Mononuclear cell (primary cell): Measurements from ENCODE around the gene DIP2B. TPM values are rescaled to one million over a fixed set of nuclear protein-coding genes. Genes with fewer than 3 reads are reported as not detected.
"Not testable (repeated sequence)": the region's sequence is repeated elsewhere in the genome, so short reads cannot be mapped to it uniquely, and the experiment has no call there.

Source experiments
- H3K27me3 ChIP-seq: 2 replicates; pipeline ENCODE4 v1.6.0; 2011; ENCODE audit warnings: low read length, control low read depth; ENCODE audit not compliant: insufficient read depth
- H3K4me1 ChIP-seq: 2 replicates; pipeline ENCODE4 v1.5.1; 2011; ENCODE audit warnings: mild to moderate bottlenecking, low read length, control low read depth; ENCODE audit not compliant: insufficient read depth
- H3K4me3 ChIP-seq: 2 replicates; pipeline ENCODE4 v1.5.1; 2011; ENCODE audit warnings: mild to moderate bottlenecking, low read length, moderate library complexity
- H3K9me3 ChIP-seq: 2 replicates; pipeline ENCODE4 v1.5.1; 2011; ENCODE audit warnings: low read depth, mild to moderate bottlenecking, control low read depth, low read length
- total RNA-seq: library from RNA; depleted of rRNA; stranded (reverse); fragments of >200 nt; gene quantifications from one replicate; pipeline ENCODE4 v1.2.3, GENCODE V29; 2012

DIP2B gene
- total RNA-seq, 1 donor = 39.9 TPM

DNA sequence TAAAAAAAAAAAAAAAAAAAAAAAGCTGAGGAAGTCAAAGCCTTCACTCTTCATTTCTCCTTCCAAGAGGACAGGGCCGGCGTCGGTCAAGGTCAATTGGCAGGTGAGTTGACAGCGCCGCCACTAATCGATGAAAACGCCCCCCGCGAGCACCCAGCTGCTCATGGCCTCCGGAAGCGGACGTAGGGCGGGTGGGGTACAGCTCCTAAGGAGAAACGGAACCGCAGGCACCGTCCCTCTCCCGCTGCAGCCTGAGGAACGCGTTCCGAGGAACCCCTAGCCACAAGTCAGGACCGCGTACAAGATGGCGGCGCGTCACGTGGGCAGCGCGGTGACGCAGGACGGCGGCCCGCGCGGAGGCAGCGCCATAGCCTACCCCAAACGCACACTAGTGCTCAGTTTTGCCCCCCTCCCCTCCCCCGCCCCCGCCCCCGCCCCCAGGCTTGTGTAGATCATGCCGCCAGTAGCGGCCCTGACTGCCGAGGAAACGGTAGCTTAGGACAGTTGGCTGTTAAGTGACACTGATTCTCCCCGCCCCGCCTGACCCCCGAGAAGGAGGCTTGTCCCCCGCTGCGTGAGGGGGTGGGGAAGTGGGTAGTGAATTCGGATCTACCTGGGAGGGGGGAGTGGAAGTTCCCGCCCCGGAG, 259.0 kb downstream of the DIP2B start, which contains the start of gene ATF1:
Gene ATF1 (plus strand): TSS at position 463 of the 647 bp plus-strand sequence. CDS start 16,045 bp downstream, outside the sequence.
- peak within 1 kb of the TSS; percentile 94 for H3K4me3 ChIP-seq
- H3K9me3 ChIP-seq = no peaks in the 10 kb centered on the region
- peaks cover 43% of the 10 kb centered on the region for H3K4me1 ChIP-seq
- H3K27me3 ChIP-seq = no peaks in the 10 kb centered on the region

DNA sequence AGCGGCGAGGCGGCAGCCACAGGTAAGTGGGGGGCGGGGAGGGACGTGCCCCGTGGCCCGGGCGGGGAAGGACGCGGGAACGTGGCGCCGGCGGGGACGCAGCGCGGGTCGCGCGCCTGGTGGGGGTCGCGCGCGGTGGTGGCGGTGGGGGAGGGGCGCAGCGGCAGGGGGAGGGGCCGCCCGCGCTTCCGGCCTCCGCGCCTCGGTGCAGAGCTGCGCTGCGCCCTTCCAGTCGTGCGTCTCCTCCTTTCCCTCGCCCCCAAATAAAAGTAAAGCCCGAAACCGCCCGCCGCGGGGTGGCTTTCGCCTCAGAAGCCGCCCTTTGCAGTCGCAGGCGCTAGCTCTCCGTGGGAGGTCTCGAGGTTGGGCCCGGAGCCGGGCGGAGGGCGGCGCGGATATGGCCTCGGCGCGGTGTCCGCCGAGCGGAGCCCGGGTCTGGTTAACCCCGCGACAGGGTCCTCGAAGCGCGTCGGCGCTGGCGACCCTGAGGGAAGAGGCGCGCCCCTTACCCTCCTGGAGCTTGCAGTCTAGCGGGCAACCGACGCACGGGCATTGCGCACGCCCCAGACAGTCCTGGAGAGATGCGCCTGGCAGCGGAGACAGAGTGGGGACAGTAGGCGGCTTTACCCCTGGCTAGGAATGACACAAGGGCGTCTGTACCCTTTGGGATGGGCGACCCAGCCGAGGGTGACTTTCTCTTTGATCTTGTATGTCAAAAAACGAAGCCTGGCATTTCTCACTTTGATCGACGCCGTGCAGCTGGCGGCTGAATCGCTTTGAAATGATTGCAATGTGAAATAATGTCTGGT, 259.7 kb downstream of the DIP2B start:
- no peaks in the 10 kb centered on the region for H3K9me3 ChIP-seq
- H3K27me3 ChIP-seq = no peaks in the 10 kb centered on the region
- peak overlapping the region; percentile 94 for H3K4me3 ChIP-seq
- H3K4me1 ChIP-seq = peaks cover 43% of the 10 kb centered on the region

DNA sequence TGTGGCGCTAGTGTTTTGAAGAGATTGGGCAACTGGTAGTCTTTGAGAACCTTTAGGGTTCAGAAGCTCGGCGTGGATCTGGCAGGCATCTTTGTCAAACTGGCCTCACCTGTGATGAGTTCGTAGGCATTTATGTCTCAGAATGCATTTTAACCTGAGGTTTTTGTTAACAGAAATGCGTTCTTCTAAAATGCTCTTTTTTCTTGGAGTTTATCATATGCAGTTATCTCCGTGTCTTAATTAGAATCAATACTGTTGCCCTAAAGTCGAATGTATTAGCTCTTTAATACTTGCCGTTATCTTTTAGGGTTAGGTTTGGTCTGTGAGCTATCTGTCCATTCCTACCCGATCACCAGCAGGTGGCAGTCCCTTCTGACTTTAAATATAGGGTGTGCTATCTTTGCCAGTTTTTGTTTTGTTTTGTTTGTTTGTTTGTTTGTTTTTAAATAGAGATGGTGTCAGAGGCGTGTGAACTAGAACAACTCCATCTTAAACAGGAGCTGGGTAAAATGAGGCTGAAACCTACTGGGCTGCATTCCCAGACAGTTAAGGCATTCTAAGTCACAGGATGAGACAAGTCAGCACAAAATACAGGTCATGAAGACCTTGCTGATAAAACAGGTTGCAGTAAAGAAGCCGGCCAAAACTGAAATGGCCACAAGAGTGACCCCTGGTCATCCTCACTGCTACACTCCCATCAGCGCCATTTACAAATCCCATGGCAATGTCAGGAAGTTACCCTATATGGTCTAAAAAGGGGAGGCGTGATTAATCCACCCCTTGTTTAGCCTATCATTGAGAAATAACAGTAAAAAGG, 260.5 kb downstream of the DIP2B start:
- Histone ChIP-seq H3K27me3 (no peaks in the 10 kb centered on the region), H3K4me3 (peak overlapping the region; percentile 94), H3K4me1 (peaks cover 43% of the 10 kb centered on the region)

DNA sequence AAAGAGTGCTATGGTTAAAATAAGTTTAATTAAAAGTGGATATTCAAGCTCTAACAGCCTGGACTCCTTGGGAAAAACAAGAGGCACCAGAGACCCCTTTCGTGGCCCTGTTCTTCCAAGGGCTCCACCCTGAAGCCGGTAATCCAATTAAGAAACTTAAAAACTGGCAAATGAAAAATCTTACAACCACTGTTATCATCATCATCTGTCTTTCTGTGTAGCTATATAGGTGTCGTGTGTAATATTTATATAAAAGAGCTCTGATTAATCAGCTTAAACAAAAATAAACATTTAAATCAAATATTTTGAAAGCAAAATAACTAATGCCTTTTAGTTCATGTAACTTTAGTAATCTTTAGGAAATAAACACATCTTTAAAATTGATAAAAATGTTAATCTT, 263.6 kb downstream of the DIP2B start:
- Histone ChIP-seq H3K4me3 (no peak overlapping the region), H3K4me1 (peaks cover 18% of the 10 kb centered on the region), H3K9me3 (no peaks in the 10 kb centered on the region), H3K27me3 (no peaks in the 10 kb centered on the region)

More for the DNA sequence above, 260.5 kb downstream of the DIP2B start:
- H3K9me3 ChIP-seq = no peaks in the 10 kb centered on the region

DNA sequence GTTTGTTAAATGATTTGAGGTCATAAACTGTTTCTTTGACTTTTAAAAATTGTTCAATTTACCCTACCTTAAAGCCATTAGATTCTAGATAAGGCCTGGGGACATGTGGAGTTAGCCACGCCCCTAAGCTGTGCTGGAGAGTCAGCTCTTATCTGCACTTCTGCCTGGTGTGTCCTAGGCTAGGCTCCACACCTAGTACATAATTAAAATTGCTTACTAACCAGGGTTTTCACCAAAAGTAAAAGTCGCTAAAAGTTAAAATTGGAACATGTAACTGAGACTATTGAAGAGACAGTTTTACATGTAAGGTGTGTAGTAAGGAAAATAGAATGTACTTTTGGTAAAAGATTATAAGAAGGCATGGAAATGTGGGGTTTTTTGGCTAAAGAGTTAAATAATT, 264.0 kb downstream of the DIP2B start:
- H3K9me3 ChIP-seq, H3K27me3 ChIP-seq, H3K4me3 ChIP-seq: not testable (repeated sequence)
- H3K4me1 ChIP-seq = peaks cover 17% of the 10 kb centered on the region

DNA sequence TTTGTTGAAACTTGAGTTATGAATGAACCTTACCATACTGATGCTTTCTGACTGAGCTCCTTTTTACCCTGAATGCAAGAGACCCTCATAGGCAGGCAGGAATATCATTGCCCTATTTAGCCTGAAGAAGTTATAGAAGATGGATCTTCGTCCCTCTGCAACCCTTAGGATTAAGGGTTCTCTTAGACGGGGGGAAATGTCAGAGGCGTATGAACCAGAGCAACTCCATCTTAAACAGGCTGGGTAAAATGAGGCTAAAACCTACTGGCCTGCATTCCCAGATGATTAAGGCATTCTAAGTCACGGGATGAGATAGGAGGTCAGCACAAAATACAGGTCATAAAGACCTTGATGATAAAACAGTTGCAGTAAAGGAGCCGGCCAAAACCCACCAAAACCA, 266.6 kb downstream of the DIP2B start:
- no peaks in the 10 kb centered on the region for H3K27me3 ChIP-seq
- H3K9me3 ChIP-seq = no peaks in the 10 kb centered on the region
- H3K4me3 ChIP-seq = no peak overlapping the region
- H3K4me1 ChIP-seq = peaks cover 1% of the 10 kb centered on the region

DNA sequence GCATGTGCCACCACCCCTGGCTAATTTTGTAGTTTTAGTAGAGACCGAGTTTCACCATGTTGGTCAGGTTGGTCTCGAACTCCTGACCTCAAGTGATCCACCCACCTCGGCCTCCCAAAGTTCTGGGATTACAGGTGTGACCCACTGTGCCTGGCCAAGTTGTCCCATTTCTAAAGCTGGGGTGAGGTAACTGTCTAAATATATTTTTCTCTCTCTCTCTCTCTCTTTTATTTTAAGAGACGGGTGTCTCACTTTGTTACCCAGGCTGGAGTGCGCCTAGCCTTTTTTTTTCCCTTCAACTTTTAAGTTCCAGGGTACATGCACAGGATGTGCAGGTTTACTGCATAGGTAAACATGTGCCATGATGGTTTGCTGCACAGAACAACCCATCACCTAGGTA, 267.7 kb downstream of the DIP2B start:
- no peaks in the 10 kb centered on the region for H3K9me3 ChIP-seq
- H3K4me3 ChIP-seq = no peak overlapping the region

DNA sequence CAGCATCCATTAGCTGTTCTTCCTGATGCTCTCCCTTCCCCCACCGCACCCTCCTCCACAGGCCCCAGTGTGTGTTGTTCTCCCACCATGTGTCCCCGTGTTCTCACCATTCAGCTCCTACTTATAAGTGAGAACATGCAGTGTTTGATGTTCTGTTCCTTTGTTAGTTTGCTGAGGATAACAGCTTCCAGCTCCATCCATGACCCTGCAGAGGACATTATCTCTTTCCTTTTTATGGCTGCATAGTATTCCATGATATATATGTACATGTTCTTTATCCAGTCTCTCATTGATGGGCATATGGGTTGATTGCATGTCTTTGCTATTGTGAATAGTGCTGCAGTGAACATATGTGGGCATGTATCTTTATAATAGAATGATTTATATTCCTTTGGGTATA, 268.1 kb downstream of the DIP2B start:
- Histone ChIP-seq H3K4me3 (no peak overlapping the region), H3K9me3 (no peaks in the 10 kb centered on the region), H3K4me1 (no peaks in the 10 kb centered on the region), H3K27me3 (no peaks in the 10 kb centered on the region)

More for the DNA sequence above, 267.7 kb downstream of the DIP2B start:
- no peaks in the 10 kb centered on the region for H3K4me1 ChIP-seq
- no peaks in the 10 kb centered on the region for H3K27me3 ChIP-seq

DNA sequence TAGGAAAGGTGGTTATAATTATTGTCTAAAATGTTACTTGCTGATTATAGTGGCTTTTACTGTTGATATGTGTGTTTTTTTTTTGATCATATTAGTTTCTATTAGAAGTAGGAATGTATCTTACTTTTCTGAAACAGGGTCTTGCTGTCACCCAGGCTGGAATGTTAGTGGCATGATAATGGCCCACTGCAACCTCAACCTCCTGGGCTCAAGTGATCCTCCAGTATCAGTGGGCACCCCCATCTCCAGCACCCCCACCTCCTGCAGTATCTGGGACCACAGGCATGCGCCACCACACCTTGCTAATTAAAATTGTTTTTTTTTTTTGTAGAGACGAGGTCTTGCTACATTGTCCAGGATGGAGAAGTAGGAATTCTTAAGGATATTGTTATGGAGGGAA, 270.5 kb downstream of the DIP2B start:
- no peaks in the 10 kb centered on the region for H3K9me3 ChIP-seq
- H3K4me3 ChIP-seq = no peak overlapping the region
- no peaks in the 10 kb centered on the region for H3K27me3 ChIP-seq
- H3K4me1 ChIP-seq = no peaks in the 10 kb centered on the region

DNA sequence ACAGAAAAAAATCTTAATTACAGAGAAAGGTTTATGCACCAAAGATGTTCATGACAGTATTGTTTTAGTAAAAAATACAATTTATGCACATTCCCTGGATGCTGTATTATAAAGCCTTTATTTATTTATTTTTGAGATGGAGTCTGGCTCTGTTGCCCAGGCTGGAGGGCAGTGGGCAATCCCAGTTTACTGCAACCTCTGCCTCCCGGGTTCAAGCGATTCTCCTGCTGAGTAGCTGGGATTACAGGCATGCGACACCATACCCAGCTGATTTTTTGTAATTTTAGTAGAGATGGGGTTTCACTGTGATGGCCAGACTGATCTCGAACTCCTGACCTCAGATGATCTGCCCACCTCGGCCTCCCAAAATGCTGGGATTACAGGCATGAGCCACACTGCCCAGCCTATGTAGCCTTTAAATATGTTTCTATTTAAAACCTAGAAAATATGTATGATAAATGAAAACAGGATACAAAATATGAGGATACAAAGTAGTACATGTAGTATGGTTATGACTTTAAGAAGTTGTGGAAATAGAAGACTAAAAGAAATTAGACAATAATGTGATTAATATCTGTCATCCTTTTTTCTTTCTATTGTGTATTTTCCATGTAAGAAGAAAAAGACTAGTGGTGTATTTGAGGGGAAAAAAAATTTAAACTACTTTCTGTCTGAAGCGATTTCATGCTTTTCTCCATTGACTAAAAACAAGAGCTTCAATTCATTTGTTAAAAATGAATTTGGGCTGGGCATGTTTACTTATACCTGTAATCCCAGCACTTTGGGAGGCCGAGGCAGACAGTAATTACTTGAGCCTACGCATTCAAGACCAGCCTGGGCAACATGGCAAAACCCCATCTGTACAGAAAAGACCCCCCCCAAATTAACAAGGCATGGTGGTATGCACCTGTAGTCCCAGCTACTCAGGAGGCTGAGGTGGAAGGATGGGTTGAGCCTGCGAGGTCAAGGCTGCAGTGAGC, 272.3 kb downstream of the DIP2B start:
- Histone ChIP-seq H3K9me3 (no peaks in the 10 kb centered on the region), H3K4me3 (no peak overlapping the region), H3K27me3 (no peaks in the 10 kb centered on the region), H3K4me1 (no peaks in the 10 kb centered on the region)

DNA sequence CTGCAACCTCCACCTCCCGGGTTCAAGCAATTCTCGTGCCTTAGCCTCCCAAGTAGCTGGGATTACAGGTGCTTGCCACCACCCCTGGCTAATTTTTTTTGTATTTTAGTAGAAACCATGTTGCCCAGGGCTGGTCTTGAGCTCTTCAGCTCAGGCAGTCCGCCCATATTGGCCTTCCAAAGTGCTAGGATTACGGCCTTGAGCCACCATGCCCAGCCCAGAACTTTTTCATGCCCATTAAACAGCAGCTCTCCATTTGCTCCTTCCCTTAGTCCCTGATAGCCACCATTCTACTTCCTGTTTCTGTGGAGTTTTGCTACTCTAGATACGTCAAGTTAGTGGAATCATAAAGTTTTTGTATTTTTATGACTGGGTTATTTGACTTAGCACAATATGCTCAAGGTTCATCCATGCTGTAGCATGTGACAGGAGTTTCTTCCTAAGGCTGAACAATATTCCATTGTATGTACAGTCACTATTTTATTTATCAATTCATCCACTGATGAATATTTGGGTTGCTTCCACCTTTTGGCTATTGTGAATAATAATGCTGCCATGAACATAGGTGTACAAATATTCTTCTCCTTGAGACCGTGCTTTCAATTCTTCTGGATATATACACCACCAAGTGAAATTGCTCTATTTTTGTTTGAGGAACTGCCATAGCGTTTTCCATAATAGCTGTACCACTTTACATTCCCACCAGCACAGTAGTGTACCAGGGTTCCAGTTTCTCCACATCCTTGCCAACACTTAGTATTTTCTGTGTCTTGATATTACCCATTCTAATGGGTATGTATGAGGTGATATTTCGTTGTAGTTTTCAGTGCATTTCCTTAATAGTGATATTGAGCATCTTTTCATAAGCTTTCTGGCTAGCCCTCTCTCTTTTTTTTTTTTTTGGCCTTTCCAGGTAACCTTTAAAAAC, 274.1 kb downstream of the DIP2B start:
- Histone ChIP-seq H3K4me3 (no peak overlapping the region), H3K9me3 (no peaks in the 10 kb centered on the region), H3K27me3 (no peaks in the 10 kb centered on the region), H3K4me1 (no peaks in the 10 kb centered on the region)

DNA sequence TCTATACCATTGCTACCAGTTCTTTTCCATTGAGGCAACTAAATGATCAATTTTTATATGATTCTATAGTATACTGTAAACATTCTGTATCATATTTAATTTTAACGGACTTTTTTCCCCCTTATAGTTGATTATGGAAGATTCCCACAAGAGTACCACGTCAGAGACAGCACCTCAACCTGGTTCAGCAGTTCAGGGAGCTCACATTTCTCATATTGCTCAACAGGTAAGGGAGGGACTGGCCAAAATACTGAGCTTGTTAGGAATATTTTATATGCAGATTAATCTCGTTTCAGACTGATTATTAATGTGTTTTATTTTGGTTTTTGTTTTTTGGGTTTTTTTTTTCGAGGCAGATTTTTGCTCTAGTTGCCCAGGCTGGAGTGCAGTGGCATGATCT, 275.2 kb downstream of the DIP2B start:
- Histone ChIP-seq H3K9me3 (no peaks in the 10 kb centered on the region), H3K4me1 (no peaks in the 10 kb centered on the region), H3K4me3 (no peak overlapping the region), H3K27me3 (no peaks in the 10 kb centered on the region)

DNA sequence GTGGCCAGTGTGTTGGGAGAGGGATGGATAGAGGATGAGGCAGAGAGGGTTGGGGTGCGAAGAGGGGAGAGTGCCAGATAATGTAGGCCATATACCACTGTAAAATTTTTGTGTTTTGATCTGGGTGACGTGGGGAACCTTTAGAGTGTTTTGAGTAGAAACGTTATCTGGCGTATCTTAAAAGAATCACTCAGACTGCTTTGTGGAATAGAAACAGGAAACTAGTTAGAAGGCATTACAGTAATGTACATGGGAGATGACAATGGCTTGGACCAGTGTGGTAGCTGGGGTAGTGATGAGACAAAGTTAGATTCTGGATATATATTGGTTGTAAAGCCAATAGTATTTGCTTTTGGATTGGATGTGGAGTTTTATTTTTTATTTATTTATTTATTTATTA, 279.7 kb downstream of the DIP2B start:
- Histone ChIP-seq H3K4me3 (no peak overlapping the region), H3K9me3 (no peaks in the 10 kb centered on the region), H3K27me3 (no peaks in the 10 kb centered on the region), H3K4me1 (no peaks in the 10 kb centered on the region)
